Heart left ventricle (tissue), 13 donors: ENCODE measurements around the gene DLGAP1.

Experiments used
- POLR2A ChIP-seq, 2 donors: fragments of 450-650 bp; IDR thresholded peaks; one replicate each; pipeline ENCODE4 v1.6.1; 2017; ENCODE audit warnings: antibody characterized with exemption in 2 of 2, mild to moderate bottlenecking in 2 of 2, moderate library complexity in 2 of 2
- TF ChIP-seq, protein P1 (sequence below), 12 donors: fragments of 200-600 bp; sonication (generic) in 4 of 12; IDR thresholded peaks; one replicate each; pipeline versions ENCODE4 v1.5.0 to v1.8.0; 2018 to 2022; ENCODE audit warnings: antibody characterized with exemption in 12 of 12, mild to moderate bottlenecking in 5 of 12
- donor health status: ischemic (EF 13 %, LVEDD 7.1; RV severe dilation, severe dysfunction).
- donor health status: DM: no; HTN: yes; CAD: no.
- donor health status: DM: no; HTN: no; CAD: no.
- donor health status: ischemic (EF 25% LVEDD 6.9; RV normal size, moderate dysfunction).
- donor health status: ischemic (EF 25% LVEDD 5.7; RV mildly dilated, moderate dysfunction).
- donor health status: ischemic (EF 35%, LVEDD 5.7; RV mildly dilated, moderate dysfunction).
- donor health status: nonischemic (EF 11% LVEDD 7.7; RV severe dilation, severe dysfunction).
- donor health status: DM: yes; HTN: yes; CAD: no.
- donor health status: PGD.
- donor health status: ischemic (EF 29% LVEDD 5.4; RV normal size, mild dysfunction).
- donor health status: nonischemic (EF 23%, LVEDD 6.1; RV moderate dilation, normal function).

DNA sequence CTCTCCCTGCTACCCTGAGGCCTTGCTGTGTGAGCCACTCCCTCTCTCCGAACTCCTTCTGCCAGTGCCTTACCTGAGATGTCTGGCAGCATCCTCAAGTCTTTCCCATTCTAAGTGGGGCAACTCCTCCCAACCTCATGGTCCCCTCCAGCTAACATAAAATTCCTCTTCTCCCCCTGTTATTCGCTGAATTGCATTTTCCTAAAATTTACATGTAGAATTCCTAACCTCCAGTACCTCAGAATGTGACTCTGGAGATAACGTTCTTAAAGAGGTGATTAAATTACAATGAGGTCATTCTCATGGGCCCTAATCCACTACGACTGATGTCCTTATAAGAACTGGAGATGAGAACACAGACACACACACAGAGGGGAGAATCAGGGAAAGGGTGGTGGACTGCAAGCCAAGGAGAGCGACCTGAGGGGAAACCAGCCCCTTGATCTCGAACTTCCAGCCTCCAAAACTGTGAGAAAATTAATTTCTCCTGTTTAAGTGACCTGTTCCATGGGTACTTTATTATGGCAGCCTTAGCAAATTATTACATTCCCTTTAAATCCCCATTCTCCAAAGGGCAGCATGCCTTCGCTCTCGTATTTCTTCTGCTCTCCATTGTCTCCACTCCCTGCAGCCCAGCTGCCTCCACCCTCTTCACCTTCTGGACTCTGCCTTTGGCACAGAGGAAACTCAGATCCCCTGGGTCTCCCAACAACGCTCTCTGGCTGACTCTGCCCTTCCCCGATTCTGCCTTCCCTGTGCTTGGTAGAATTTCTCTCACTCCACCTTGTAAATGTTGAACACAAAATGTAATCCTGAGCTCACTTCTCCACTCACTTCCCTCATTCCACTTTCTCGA lies 934.6 kb downstream of the DLGAP1 start:
- TF ChIP-seq, protein P1, sequence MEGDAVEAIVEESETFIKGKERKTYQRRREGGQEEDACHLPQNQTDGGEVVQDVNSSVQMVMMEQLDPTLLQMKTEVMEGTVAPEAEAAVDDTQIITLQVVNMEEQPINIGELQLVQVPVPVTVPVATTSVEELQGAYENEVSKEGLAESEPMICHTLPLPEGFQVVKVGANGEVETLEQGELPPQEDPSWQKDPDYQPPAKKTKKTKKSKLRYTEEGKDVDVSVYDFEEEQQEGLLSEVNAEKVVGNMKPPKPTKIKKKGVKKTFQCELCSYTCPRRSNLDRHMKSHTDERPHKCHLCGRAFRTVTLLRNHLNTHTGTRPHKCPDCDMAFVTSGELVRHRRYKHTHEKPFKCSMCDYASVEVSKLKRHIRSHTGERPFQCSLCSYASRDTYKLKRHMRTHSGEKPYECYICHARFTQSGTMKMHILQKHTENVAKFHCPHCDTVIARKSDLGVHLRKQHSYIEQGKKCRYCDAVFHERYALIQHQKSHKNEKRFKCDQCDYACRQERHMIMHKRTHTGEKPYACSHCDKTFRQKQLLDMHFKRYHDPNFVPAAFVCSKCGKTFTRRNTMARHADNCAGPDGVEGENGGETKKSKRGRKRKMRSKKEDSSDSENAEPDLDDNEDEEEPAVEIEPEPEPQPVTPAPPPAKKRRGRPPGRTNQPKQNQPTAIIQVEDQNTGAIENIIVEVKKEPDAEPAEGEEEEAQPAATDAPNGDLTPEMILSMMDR (IDR thresholded peaks at IDR 0.05), result no peak
- TF ChIP-seq POLR2A (IDR thresholded peaks at IDR 0.05), result no peak
